DND-41 (cell line): ENCODE measurements around the gene WWC1.

ENCODE experiments used
- CTCF ChIP-seq: IDR thresholded peaks from 2 replicates; pipeline ENCODE4 v1.5.1; 2012; ENCODE audit warnings: borderline replicate concordance, low read length, moderate library complexity, mild to moderate bottlenecking; ENCODE audit not compliant: poor library complexity, severe bottlenecking; ENCODE audit errors: extremely low read depth
- EZH2 ChIP-seq: IDR thresholded peaks from 3 replicates; pipeline ENCODE4 v1.6.1; 2012; ENCODE audit warnings: borderline replicate concordance, low read depth, mild to moderate bottlenecking, moderate library complexity, low read length, inconsistent platforms; ENCODE audit not compliant: severe bottlenecking

GRCh38 chr5:168353216-168353957 is 61.9 kb downstream of the WWC1 start:
- TF ChIP-seq EZH2 (no peak), CTCF (no peak)
